PFSK-1 (cell line): ENCODE measurements around the gene NDST1.

Source experiments
- POLR2AphosphoS5 ChIP-seq: IDR thresholded peaks from 2 replicates; pipeline ENCODE4 v1.6.1; 2012; ENCODE audit warnings: low read depth, mild to moderate bottlenecking, control low read depth, low read length, moderate library complexity
- TF ChIP-seq, protein P1 (sequence below), 2 experiments: IDR thresholded peaks; 2 replicates each; pipeline versions ENCODE4 v1.6.1 to v1.8.0; 2011 to 2012; ENCODE audit warnings: low read depth in 2 of 2, low read length in 2 of 2, control low read depth in 1 of 2, inconsistent platforms in 1 of 2, mild to moderate bottlenecking in 1 of 2, moderate library complexity in 1 of 2; ENCODE audit not compliant: insufficient read depth in 1 of 2

GRCh38 chr5:150469718-150470469, 38.0 kb upstream of the NDST1 start:
- TF ChIP-seq, protein P1, sequence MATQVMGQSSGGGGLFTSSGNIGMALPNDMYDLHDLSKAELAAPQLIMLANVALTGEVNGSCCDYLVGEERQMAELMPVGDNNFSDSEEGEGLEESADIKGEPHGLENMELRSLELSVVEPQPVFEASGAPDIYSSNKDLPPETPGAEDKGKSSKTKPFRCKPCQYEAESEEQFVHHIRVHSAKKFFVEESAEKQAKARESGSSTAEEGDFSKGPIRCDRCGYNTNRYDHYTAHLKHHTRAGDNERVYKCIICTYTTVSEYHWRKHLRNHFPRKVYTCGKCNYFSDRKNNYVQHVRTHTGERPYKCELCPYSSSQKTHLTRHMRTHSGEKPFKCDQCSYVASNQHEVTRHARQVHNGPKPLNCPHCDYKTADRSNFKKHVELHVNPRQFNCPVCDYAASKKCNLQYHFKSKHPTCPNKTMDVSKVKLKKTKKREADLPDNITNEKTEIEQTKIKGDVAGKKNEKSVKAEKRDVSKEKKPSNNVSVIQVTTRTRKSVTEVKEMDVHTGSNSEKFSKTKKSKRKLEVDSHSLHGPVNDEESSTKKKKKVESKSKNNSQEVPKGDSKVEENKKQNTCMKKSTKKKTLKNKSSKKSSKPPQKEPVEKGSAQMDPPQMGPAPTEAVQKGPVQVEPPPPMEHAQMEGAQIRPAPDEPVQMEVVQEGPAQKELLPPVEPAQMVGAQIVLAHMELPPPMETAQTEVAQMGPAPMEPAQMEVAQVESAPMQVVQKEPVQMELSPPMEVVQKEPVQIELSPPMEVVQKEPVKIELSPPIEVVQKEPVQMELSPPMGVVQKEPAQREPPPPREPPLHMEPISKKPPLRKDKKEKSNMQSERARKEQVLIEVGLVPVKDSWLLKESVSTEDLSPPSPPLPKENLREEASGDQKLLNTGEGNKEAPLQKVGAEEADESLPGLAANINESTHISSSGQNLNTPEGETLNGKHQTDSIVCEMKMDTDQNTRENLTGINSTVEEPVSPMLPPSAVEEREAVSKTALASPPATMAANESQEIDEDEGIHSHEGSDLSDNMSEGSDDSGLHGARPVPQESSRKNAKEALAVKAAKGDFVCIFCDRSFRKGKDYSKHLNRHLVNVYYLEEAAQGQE (IDR thresholded peaks at IDR 0.05; ENCODE audit: insufficient read depth in 1 of 2, low read depth in 2 of 2, low read length in 2 of 2): peak; percentile 66 to 82
- no peak for TF ChIP-seq POLR2AphosphoS5
